ENCODE data around the gene ZNF146.
"Not testable (repeated sequence)": the region's sequence is repeated elsewhere in the genome, so short reads cannot be mapped to it uniquely, and the experiment has no call there.

- TF ChIP-seq CTCF, POLR2A (IDR thresholded peaks at IDR 0.05): not testable (repeated sequence)
Measured at GRCh38 chr19:36186722-36187121, 28.2 kb upstream of the ZNF146 start.

All from upper lobe of left lung (tissue), 4 donors.